GM21360 (cell line): ENCODE measurements around the gene SNX3.
A peak's percentile ranks its signal among the peaks of the same experiment; 100 is the strongest.
"Not testable (repeated sequence)": the region's sequence is repeated elsewhere in the genome, so short reads cannot be mapped to it uniquely, and the experiment has no call there.

ENCODE experiments used
- ATAC-seq: cut with Tn5 transposase; IDR thresholded peaks from one replicate; pipeline ENCODE4 v1.9.1; 2021; ENCODE audit warnings: mild to moderate bottlenecking, moderate library complexity; ENCODE audit not compliant: unreplicated experiment

SNX3 gene

DNA sequence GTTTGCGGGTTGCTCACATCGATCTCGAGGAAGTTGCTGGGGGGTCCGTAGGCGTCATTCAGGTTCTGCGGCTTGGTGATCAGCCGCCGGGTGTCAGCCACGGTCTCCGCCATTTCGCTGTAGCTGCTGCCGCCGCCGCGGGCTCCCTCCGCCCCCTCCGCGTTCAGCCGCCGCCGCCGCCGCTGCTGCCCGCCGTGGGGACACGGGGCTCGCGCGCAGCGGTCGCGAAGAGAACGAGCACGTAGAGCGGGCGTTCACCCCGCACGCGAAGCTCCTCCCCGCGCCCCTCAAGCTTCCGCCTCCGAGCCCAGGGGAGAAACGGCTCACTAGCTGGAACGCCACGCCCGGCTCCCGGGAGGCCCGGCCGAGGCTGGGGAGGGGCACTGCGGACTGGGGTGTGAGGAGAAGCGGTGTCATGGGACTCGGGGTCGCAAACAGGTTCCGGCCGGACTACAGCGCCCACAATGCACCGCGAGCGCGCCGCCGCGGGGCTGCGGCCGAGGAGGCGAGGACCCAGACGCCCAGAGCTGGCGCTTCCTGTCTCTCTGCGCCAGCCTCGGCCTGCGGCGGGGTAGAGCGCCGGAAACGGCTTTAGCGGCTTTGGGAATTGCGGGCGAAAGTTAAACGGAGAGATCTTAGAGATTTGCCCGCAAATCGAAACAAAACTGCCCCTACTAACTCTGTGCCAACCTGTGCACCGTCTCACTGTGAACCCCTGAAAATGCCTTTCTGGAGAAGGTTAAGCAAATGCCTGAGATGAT lies at the start of gene SNX3:
Gene SNX3 (minus strand): TSS at position 232 of the 761 bp plus-strand sequence. CDS start 119 bp downstream, at position 113.
- ATAC-seq = peak; percentile 92

GRCh38 chr6:108309844-108310243 lies 49.0 kb upstream of the SNX3 start:
- no peak for ATAC-seq

- ATAC-seq = not testable (repeated sequence)
These were observed 47.8 kb upstream of the SNX3 start for GRCh38 chr6:108308641-108309040.

- ATAC-seq = no peak
These were observed 43.8 kb upstream of the SNX3 start for GRCh38 chr6:108304646-108305045.

- ATAC-seq = no peak
These were observed 41.5 kb upstream of the SNX3 start for GRCh38 chr6:108302386-108302785.

DNA sequence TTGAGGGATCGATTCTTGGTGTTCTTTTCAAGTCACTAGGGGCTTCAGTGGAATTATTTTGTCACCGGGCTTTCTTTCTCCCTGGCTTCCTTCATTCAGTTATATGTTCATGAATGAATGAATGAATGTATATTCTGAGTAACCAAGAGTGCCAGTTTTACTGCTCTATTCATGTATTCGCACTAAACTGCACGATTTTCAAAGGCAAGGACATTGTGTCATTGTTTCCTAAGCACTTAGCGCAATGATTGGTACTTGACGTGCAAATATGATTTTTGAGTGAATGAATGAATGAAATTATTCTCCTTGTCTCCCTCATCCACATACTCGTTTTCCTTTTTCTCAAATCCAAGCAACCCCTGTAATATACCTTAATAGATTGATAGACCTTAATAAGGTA lies 34.8 kb upstream of the SNX3 start:
- ATAC-seq = no peak

GRCh38 chr6:108294727-108295625 lies 34.1 kb upstream of the SNX3 start, which contains the start of gene AFG1L:
Gene AFG1L, plus strand, starts transcription at chr6:108295054. Its CDS starts 26 bp downstream, at chr6:108295080.
- ATAC-seq = peak; percentile 89

DNA sequence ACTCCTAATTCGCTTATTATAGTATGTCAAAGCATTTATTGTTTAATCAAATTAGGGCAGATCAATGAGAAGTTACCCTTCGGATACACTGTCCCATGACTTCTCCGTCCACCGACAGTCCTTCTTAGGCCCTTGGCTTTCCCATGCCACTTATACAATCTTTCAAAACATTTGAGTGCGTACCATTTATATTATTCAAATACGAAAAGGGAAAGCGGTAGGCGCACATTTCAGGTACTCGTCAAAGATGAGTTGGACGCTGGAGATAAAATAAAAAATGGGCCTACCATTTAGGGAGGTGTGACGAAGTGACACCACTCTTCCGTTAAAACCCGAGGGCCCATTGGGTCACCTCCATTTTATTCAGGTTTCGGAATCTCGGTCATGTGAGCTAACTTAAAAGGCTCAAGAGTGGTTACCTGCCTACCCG lies 33.5 kb upstream of the SNX3 start:
- ATAC-seq = no peak

DNA sequence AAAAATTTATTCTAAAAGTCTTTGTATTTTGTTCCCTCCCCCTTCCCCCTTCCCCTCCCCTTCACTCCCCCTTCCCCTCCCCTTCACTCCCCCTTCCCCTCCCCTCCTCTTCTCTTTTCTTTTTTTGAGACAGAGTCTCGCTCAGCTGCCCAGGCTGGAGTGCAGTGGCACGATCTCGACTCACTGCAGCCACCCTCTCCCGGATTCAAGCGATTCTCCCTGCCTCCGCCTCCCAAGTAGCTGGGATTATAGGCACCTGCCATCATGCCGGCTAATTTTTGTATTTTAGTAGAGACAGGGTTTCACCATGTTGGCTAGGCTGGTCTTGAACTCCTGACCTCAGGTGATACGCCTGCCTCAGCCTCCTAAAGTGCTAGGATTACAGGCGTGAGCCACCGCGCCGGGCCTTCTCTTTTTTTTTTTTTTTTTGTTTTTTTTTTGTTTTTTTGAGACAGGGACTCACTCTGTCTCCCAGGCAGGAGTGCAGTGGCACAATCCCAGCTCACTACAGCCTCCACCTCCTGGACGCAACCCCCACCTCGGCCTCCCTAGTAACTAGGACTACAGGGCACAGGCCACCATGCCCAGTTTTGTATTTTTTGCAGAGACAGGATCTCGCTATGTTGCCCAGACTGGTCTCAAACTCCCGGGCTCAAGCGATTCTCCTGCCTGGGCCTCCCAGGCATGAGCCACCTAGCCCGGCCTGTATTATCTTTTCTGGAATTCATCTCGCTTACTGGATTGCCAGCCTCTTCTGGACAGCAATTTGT lies 32.9 kb upstream of the SNX3 start:
- ATAC-seq = no peak

DNA sequence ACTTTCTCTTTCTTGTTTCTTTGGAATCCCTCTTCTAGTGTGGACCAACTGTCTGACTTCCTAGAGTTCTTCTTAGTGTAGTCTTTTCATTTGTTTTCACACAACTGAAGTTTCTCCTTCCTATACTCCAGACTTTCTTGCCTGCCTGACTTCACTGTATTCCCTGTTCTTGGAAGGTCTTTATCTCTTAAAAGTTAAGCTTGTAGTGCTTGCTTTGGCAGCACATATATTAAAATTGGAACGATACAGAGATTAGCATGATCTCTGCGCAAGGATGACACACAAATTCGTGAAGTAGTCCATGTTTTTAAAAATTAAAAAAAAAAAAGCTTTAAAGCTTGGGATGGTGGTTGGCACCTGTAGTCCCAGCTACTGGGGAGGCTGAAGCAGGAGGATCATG lies 31.7 kb upstream of the SNX3 start:
- ATAC-seq = not testable (repeated sequence)

DNA sequence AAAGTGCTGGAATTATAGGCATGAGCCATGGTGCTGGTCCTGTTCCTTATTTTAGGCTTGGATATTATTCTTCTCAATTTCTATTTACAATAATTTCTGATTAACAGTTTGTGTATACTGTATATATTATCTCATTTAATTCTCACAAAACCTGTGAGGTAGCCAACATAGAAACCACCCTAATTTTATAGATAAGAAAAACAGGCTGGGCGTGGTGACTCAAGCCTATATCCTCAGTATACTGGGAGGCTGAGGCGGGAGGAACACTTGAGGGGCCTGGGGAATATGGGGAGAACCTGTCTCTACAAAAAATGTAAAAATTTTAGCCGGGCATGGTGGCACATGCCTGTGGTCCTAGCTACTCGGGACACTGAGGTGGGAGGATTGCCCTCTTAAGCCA lies 30.3 kb upstream of the SNX3 start:
- no peak for ATAC-seq

GRCh38 chr6:108288742-108289141 lies 27.9 kb upstream of the SNX3 start:
- no peak for ATAC-seq

DNA sequence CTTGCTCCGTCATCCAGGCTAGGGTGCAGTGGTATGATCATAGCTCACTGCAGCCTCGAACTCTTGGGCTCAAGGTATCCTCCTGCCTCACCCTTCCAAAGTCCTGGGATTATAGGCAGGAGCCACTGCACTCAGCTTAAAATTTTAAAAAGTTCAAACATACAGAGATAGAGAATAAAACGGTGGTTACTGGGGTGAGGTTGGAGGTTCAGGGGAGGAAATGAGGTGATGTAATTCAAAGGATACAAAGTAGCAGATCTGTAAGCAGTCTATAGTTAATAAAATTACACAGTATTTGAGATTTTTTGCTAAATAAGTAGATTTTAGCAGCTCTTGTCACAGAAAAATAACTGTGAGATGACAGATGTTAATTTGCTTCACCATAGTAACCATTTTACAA lies 26.5 kb upstream of the SNX3 start:
- ATAC-seq = no peak

DNA sequence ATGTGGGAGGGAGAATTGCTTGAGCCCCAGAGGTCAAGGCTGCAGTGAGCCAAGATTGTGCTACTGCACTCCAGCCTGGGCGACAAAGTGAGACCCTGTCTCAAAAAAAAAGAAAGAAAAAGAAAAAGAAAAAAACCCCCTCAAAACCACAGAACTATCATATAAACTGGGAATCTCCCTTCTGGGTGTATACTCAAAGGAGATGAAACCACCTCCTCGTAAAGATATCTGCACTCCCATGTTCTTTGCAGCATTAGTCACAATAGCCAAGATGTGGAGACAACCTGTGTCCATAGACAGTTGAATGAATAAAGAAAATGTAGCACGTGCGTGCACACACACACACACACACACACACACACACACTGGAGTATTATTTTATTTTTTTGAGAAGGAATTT lies 25.5 kb upstream of the SNX3 start:
- ATAC-seq = no peak

DNA sequence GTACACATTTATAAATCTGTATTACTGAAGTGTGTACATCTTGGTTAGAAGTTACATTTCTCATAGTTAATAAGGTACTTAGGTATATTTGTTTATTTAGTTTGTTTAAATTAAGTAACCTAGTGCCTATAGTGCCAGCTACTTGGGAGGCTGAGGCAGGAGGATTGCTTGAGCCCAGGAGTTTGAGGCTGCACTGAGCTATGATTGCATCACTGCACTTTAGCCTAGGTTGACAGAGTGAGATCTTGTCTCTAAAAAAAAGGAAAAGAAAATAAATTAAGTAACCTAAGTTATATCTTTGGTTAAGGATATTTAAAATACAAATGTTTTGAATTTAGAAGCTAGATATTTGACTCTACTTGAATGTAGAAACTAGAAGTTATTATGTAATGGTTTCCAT lies 24.5 kb upstream of the SNX3 start:
- ATAC-seq = no peak

GRCh38 chr6:108277831-108278230 lies 17.0 kb upstream of the SNX3 start:
- no peak for ATAC-seq

DNA sequence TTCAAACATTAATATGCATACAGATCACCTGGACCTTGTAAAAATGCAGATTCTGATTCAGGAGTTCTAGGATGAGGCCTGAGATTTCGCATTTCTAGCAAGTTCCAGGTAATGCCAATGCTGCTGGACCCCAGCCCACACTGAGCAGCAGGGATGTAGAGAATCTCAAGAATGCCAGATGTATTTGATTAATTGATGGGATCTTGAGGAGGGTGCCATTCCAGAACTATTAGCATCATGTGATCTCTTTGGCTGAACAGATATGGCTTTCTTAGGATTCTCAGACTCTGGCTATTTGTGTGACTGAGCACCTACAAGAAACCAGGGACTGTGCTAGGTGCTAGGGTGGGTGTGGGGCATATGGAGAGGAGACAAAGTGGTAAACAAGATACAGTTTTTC lies 16.5 kb upstream of the SNX3 start:
- ATAC-seq = no peak

- ATAC-seq = no peak
These were observed 15.1 kb upstream of the SNX3 start for GRCh38 chr6:108275976-108276375.

- no peak for ATAC-seq
These were observed 13.7 kb upstream of the SNX3 start for GRCh38 chr6:108274546-108274945.

GRCh38 chr6:108269955-108270354 lies 9.1 kb upstream of the SNX3 start:
- not testable (repeated sequence) for ATAC-seq

GRCh38 chr6:108268845-108269244 lies 8.0 kb upstream of the SNX3 start:
- no peak for ATAC-seq
